Prostate gland (tissue), 2 donors: Measurements from ENCODE around the gene TINAGL1. TPM values are rescaled to one million over a fixed set of nuclear protein-coding genes. Genes with fewer than 3 reads are reported as not detected.

Experiments
- DNase-seq: peaks from one replicate; pipeline ENCODE4 v3.0.0-alpha.2; 2019; ENCODE audit warnings: low spot score
- H3K27ac ChIP-seq, 2 donors: fragments of 200-600 bp; sonication (generic); 2 replicates each; pipeline ENCODE4 v1.5.1; 2017 to 2019
- H3K27me3 ChIP-seq: fragments of 200-600 bp; sonication (generic); replicated peaks from 2 replicates; pipeline ENCODE4 v1.5.1; 2019; ENCODE audit not compliant: insufficient read depth
- H3K36me3 ChIP-seq, 2 donors: fragments of 200-600 bp; sonication (generic); 1 replicate in 1 of 2; 2 replicates in 1 of 2; pipeline versions ENCODE4 v1.5.1 to v1.8.1; 2017 to 2019
- H3K4me1 ChIP-seq: fragments of 200-600 bp; sonication (generic); replicated peaks from 2 replicates; pipeline ENCODE4 v1.5.1; 2019
- H3K4me3 ChIP-seq, 2 donors: fragments of 200-600 bp; sonication (generic); 2 replicates each; pipeline ENCODE4 v1.5.1; 2017 to 2019
- H3K9me3 ChIP-seq: fragments of 200-600 bp; sonication (generic); 2 replicates; pipeline ENCODE4 v1.5.1; 2017
- POLR2A ChIP-seq: fragments of 450-650 bp; IDR thresholded peaks from one replicate; pipeline ENCODE4 v1.6.1; 2016; ENCODE audit warnings: antibody characterized with exemption, mild to moderate bottlenecking
- POLR2AphosphoS5 ChIP-seq: sonication (generic); formaldehyde crosslinking; IDR thresholded peaks from one replicate; pipeline ENCODE4 v1.6.1; 2017; ENCODE audit warnings: antibody characterized with exemption
- WGBS: methylation state at CpG from one replicate; pipeline ENCODE4 v1.1.5; 2018; 5-methylcytosine and 5-hydroxymethylcytosine counted together
- intact Hi-C: fragments of 100-400 bp; cut with DNase I; formaldehyde crosslinking; loops from one replicate; pipeline ENCODE4 v1.14.2; 2022
- total RNA-seq, 2 donors: library from RNA; depleted of rRNA; stranded (reverse); fragments of >200 nt; gene quantifications; one replicate each; pipeline ENCODE4 v1.1.0, GENCODE V29; 2016
- TF ChIP-seq, protein P1 (sequence below), 4 experiments: fragments of 200-600 bp in 2 of 4; fragments of 450-650 bp in 2 of 4; sonication (generic) in 2 of 4; IDR thresholded peaks; 1 replicate in 3 of 4; 2 replicates in 1 of 4; pipeline ENCODE4 v1.5.1; 2016 to 2019; ENCODE audit warnings: antibody characterized with exemption in 4 of 4, mild to moderate bottlenecking in 2 of 4, moderate library complexity in 2 of 4

The TINAGL1 gene
- total RNA-seq, 2 donors from 2014 or later: 103 to 134 TPM

DNA sequence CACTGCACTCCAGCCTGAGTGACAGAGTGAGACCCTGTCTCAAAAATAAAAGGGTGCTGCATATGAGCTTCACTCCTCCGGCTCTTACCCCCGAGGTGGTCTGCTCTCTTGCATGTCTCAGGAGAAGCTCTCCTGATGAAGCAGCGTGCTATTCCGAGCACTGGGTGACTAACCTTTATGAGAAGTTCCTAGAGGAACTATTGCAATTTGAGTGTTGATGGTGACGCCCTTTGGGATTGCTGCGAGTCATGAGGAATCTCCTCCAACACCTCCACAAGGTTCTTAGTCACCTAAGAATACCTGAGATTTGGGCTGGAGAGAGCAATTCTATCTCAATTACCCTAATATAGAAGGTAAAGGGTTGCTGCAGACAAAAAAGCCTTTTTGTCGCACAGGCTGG lies 40.8 kb upstream of the TINAGL1 start:
- no peak for DNase-seq
- no peak overlapping the region for H3K4me3 ChIP-seq
- H3K27me3 ChIP-seq: no peaks in the 10 kb centered on the region
- 91% methylated on average over 7 of the region's 7 CpGs for WGBS
- H3K4me1 ChIP-seq: no peaks in the 10 kb centered on the region
- TF ChIP-seq POLR2A (no peak), POLR2AphosphoS5 (no peak)
- TF ChIP-seq, protein P1, sequence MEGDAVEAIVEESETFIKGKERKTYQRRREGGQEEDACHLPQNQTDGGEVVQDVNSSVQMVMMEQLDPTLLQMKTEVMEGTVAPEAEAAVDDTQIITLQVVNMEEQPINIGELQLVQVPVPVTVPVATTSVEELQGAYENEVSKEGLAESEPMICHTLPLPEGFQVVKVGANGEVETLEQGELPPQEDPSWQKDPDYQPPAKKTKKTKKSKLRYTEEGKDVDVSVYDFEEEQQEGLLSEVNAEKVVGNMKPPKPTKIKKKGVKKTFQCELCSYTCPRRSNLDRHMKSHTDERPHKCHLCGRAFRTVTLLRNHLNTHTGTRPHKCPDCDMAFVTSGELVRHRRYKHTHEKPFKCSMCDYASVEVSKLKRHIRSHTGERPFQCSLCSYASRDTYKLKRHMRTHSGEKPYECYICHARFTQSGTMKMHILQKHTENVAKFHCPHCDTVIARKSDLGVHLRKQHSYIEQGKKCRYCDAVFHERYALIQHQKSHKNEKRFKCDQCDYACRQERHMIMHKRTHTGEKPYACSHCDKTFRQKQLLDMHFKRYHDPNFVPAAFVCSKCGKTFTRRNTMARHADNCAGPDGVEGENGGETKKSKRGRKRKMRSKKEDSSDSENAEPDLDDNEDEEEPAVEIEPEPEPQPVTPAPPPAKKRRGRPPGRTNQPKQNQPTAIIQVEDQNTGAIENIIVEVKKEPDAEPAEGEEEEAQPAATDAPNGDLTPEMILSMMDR (IDR thresholded peaks at IDR 0.05): no peak
- no peaks in the 10 kb centered on the region for H3K9me3 ChIP-seq
- H3K36me3 ChIP-seq: no peaks in the 10 kb centered on the region
- intact Hi-C loops: no loop called here
- no peak overlapping the region for H3K27ac ChIP-seq

DNA sequence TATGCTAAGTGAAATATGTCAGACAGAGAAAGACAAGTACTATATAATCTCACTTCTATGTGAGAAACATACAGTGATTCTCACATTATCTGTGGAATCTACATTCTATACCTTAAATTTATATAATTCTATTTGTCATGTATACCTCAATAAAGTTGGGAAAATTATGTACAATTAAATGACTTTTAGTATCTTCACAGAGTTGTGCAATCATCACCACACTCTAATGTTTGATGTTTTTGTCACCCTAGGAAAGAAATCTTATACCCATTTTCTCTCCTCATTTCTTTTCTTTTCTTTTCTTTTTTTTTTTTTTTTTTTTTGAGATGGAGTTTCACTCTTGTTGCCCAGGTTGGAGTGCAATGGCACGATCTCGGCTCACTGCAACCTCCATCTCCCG lies 37.0 kb upstream of the TINAGL1 start:
- no peaks in the 10 kb centered on the region for H3K4me1 ChIP-seq
- no peak for DNase-seq
- no peaks in the 10 kb centered on the region for H3K27me3 ChIP-seq
- 88% methylated on average over 1 of the region's 3 CpGs for WGBS
- H3K27ac ChIP-seq: no peak overlapping the region
- H3K9me3 ChIP-seq: no peaks in the 10 kb centered on the region
- intact Hi-C loops: no loop called here
- H3K36me3 ChIP-seq: no peaks in the 10 kb centered on the region
- no peak overlapping the region for H3K4me3 ChIP-seq
- TF ChIP-seq POLR2AphosphoS5 (no peak), POLR2A (no peak)
- TF ChIP-seq, protein P1 (IDR thresholded peaks at IDR 0.05): no peak

DNA sequence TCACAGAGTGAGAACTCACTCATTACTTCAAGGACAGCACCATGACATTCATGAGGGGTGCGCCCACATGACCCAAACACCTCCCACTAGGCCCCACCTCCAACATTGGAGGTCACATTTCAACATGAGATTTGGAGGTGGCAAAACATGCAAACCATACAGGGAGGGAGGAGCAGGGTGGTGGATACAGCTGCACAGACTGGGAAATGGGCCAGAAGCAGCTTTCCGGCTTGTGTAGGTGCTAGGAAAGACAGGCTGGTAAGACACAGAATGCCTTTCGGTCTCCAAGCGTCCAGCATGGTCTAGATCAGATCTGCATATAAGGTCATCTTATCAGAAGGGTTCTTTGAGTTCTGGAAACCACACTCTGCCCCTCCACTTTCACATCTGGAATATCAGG lies 35.1 kb upstream of the TINAGL1 start:
- no peaks in the 10 kb centered on the region for H3K9me3 ChIP-seq
- H3K4me3 ChIP-seq: no peak overlapping the region
- intact Hi-C loops: loop anchor here (10.0 kb wide), 2 partner anchors 146 to 356 kb away; no protein-coding TSS in a partner anchor
- DNase-seq: no peak
- TF ChIP-seq, protein P1 (IDR thresholded peaks at IDR 0.05): no peak
- TF ChIP-seq POLR2A (no peak), POLR2AphosphoS5 (no peak)
- H3K36me3 ChIP-seq: no peaks in the 10 kb centered on the region
- whole genome bisulfite sequencing: 72% methylated on average over 4 of the region's 4 CpGs
- H3K27me3 ChIP-seq: no peaks in the 10 kb centered on the region
- no peaks in the 10 kb centered on the region for H3K4me1 ChIP-seq
- no peak overlapping the region for H3K27ac ChIP-seq

DNA sequence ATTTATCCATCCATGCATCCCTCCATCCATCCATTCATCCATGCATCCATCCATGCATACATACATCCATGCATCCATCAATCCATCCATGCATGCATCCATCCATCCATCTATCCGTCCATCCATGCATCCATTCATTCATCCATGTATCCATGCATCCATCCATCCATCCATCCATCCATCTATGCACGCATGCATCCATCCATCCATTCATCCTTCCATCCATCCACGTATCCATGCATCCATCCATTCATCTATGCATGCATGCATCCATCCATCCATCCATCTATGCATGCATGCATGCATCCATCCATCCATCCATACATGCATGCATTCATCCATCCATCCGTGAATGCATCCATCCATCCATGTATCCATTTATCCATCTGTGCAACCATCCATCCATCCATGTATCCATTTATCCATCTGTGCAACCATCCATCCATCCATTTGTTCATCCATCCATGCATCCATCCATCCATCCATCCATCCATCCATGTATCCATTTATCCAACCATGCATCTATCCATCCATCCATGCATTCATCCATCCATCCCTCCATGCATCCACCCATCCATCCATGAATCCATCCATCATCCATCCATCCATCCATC lies 30.3 kb upstream of the TINAGL1 start:
- Histone ChIP-seq H3K36me3 (no peaks in the 10 kb centered on the region), H3K9me3 (no peaks in the 10 kb centered on the region), H3K4me1 (peaks cover 6% of the 10 kb centered on the region), H3K4me3 (no peak overlapping the region), H3K27me3 (no peaks in the 10 kb centered on the region), H3K27ac (no peak overlapping the region)
- 96% methylated on average over 4 of the region's 4 CpGs for WGBS
- TF ChIP-seq, protein P1 (IDR thresholded peaks at IDR 0.05): no peak
- no peak for TF ChIP-seq POLR2A
- TF ChIP-seq POLR2AphosphoS5: no peak
- intact Hi-C loops: loop anchor here (10.0 kb wide), 2 partner anchors 151 to 361 kb away; no protein-coding TSS in a partner anchor
- DNase-seq: no peak

DNA sequence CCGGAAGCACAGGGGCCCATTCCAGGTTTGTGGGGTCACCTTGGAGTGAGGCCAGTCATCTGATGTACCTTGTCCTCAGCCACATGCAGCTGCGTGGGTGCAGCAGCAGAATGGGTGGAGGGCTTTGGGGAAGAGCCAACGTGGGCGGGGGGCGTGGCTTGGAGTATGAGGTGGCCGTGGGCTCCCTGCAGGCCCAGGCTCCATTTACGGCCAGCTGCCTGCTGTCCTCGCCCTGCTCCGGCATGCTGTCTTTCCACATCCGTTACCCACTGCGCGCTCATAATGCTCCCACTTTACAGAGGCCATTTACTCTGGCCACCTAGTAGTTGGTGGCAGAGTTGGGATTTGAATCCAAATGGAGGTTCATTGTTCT lies 27.8 kb upstream of the TINAGL1 start:
- Histone ChIP-seq H3K4me1 (peaks cover 6% of the 10 kb centered on the region), H3K36me3 (no peaks in the 10 kb centered on the region), H3K27ac (no peak overlapping the region), H3K4me3 (no peak overlapping the region), H3K27me3 (no peaks in the 10 kb centered on the region), H3K9me3 (no peaks in the 10 kb centered on the region)
- TF ChIP-seq POLR2AphosphoS5: no peak
- peak; percentile 13 for TF ChIP-seq POLR2A
- DNase-seq: no peak
- WGBS: 24% methylated on average over 12 of the region's 12 CpGs
- intact Hi-C loops: loop anchor here (10.0 kb wide), 2 partner anchors 154 to 364 kb away; no protein-coding TSS in a partner anchor
